ENCODE measurements around the gene ZNF74. TPM values are rescaled to one million over a fixed set of nuclear protein-coding genes. Genes with fewer than 3 reads are reported as not detected.

The ZNF74 gene
- total RNA-seq, 1 donor = 10.8 TPM

DNA sequence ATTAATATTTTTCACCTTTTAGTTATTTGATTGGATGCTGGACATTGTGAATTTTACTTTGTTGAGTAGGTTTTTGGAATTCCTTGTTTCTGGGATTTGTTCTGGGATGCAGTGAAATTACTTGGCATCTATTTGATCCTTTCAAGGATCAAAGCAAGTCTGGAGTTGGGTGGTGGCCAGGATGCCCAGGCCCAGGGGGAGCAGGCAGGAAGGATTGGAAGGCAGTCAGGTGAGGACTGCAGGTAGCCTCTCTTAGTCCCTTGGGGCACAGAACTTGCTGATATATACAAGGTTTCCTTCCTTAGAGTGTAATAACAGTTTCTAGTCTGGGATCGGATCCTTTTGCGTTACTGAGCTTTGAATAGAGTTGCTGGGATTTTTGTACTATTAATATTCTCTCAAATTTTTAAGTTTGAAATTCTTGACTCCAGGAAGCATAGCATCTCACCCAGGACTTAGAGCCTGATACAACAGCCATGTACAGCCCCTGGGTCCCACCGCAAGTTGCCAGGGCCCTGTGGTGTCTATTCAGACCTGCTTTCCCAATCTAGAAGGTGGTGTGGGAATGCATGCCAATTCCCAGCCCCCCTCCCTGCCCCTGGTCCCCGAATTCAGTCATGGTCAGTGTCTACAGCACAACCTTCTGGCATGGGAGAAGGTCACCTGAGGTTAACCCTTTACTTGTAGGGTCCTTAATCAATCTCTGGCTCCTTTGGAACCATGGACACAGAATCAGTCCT, 6.1 kb downstream of the ZNF74 start:
- DNase-seq (ENCODE audit: low read depth) = no peak
- TF ChIP-seq, protein P1, sequence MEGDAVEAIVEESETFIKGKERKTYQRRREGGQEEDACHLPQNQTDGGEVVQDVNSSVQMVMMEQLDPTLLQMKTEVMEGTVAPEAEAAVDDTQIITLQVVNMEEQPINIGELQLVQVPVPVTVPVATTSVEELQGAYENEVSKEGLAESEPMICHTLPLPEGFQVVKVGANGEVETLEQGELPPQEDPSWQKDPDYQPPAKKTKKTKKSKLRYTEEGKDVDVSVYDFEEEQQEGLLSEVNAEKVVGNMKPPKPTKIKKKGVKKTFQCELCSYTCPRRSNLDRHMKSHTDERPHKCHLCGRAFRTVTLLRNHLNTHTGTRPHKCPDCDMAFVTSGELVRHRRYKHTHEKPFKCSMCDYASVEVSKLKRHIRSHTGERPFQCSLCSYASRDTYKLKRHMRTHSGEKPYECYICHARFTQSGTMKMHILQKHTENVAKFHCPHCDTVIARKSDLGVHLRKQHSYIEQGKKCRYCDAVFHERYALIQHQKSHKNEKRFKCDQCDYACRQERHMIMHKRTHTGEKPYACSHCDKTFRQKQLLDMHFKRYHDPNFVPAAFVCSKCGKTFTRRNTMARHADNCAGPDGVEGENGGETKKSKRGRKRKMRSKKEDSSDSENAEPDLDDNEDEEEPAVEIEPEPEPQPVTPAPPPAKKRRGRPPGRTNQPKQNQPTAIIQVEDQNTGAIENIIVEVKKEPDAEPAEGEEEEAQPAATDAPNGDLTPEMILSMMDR (IDR thresholded peaks at IDR 0.05; ENCODE audit: insufficient read depth, low read depth, low read length) = no peak

DNA sequence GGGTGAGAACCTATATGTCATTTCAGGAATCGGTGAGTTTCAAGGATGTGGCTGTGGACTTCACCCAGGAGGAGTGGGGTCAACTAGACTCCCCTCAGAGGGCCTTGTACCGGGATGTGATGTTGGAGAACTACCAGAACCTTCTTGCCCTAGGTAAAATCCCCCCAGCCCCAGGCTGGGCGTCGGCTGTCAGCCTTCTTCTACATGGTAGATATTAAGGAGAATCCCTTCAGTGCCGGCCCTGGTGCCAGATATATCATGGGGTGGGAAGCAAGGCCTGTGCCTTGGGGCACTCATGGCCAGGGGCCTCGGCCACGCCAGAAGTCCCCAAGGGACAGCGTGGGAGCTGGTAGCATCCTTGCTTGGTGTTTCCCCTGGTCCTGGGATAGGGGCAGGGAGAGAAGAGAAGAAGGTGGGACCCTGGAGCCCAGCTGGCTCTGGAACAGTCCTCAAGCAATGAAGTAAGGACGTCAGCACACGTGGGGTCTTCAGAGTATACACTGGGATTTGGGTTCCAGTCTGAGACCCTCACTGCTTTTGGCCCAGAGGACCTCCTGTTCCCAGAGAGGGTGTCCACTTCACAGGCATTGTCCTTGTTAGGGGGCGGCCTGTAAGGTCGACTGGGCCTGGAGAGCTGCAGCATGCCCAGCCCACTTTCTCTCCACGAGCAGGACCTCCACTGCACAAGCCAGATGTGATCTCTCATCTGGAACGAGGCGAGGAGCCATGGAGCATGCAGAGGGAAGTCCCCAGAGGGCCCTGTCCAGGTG, 6.8 kb downstream of the ZNF74 start:
- no peak for DNase-seq (ENCODE audit: low read depth)
- H3K4me3 ChIP-seq (ENCODE audit: low read depth, low read length) = no peak overlapping the region
- TF ChIP-seq, protein P1 (IDR thresholded peaks at IDR 0.05; ENCODE audit: insufficient read depth, low read depth, low read length) = no peak

More for the DNA sequence above, 6.1 kb downstream of the ZNF74 start:
- no peak overlapping the region for H3K4me3 ChIP-seq (ENCODE audit: low read depth, low read length)

DNA sequence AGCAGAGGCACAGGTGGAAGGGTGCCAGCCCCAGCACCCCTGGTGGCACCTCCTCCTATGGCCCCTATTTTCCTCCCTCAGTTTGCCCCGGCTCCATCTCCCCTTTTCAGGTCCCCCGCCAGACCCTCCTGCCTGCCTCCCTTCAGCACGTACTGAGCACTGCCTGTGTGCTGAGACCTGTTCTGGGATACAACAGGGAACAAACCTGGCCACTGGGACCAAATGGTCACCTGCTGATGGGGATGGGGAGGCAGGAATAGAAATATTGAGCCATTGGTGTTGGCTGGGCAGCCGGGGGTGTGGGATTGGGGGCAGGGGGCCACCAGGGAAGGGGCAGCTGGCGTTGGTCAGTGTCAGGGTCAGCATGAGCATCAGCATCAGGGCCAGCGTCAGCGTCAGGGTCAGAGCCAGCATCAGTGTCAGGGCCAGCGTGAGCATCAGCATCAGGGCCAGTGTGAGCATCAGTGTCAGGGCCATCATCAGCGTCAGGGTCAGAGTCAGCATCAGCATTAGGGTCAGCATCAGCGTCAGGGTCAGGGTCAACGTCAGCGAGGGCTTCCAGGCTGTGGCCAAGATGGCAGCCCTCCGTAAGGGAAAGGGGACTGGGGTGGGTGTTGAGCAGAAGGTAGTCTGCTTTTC, 7.5 kb downstream of the ZNF74 start:
- TF ChIP-seq, protein P1 (IDR thresholded peaks at IDR 0.05; ENCODE audit: insufficient read depth, low read depth, low read length) = no peak
- no peak for DNase-seq (ENCODE audit: low read depth)
- no peak overlapping the region for H3K4me3 ChIP-seq (ENCODE audit: low read depth, low read length)

DNA sequence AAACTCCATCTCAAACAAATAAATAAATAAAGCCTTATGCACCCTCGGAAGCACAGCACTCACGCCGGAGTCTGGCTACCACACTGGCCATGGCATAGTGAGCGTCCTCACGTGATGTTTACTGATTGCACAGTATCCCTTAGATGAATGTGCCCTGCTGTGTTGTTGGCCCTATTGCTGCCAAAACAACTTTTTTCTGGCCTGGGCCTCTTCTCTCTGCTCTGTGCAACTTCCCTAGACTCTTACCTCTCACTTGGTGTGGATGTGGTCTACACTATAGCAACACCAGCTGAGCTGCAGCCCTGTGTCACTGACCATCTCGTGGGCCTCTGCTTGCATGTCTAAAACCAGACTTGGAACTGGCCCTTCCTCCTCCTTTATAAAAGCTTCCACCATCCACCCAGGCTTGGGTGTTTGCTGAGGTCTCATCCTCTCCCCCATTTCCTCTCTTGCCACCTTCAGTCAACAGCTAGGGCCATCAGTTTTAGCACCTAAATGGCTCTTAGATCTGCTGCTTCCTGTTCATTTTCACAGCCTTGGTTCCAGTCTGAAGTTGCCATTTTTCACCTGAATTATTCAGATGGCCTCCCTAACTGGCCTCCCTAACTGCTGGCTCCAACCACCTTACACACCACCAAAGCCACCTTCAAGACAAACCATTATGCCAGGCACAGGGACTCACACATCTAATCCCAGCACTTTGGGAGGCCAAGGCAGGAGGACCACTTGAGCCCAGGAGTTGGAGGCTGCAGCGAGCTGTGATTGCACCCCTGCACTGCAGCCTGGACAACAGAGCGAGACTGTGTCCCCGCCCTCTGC, 9.2 kb downstream of the ZNF74 start:
- DNase-seq (ENCODE audit: low read depth) = no peak
- H3K4me3 ChIP-seq (ENCODE audit: low read depth, low read length) = no peak overlapping the region
- TF ChIP-seq, protein P1 (IDR thresholded peaks at IDR 0.05; ENCODE audit: insufficient read depth, low read depth, low read length) = no peak

DNA sequence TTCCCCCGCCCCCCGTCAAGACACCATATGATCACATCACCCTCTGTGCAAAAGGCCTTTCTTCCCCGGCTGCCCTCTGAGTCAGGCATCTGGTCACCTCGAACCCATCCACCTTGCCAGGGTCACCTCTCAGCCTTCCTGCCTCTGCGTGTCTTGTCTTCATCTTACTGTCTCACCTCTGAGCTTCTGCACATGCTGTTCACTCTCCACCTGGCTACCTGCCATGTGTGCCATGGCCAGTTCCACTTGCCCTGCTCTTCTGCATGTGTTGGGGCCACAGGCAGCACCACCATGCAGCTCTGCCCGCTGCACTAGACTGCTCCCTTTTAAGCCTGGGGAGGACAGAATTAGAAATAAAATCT, 9.8 kb downstream of the ZNF74 start:
- TF ChIP-seq, protein P1 (IDR thresholded peaks at IDR 0.05; ENCODE audit: insufficient read depth, low read depth, low read length) = no peak

DNA sequence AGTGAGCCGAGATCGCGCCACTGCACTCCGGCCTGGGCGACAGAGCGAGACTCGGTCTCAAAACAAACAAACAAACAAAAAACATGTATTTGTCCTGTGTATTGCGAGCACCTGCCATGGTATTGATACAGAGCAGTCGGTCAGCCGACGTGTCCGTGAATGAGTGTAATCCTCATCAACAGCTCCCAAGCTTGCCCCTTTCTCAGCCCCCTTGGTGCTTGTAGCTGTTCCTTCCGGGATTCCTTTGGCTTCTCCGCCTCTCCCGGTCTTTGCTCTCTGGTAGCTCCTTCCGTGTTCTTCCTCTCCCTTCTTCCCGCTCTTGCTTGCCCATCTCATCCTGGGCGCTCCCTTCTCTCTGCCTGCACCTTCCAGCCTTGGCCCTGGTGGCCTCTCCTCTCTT, 10.9 kb downstream of the ZNF74 start:
- no peak overlapping the region for H3K4me3 ChIP-seq (ENCODE audit: low read depth, low read length)
- TF ChIP-seq, protein P1 (IDR thresholded peaks at IDR 0.05; ENCODE audit: insufficient read depth, low read depth, low read length) = no peak
- no peak for DNase-seq (ENCODE audit: low read depth)

More for the DNA sequence above, 9.8 kb downstream of the ZNF74 start:
- no peak overlapping the region for H3K4me3 ChIP-seq (ENCODE audit: low read depth, low read length)
- DNase-seq (ENCODE audit: low read depth) = no peak

Data from fibroblast of villous mesenchyme (primary cell).